K562 (cell line): ENCODE results near the gene CLEC4E. TPM values are rescaled to one million over a fixed set of nuclear protein-coding genes. Genes with fewer than 3 reads are reported as not detected.
A peak's percentile ranks its signal among the peaks of the same experiment; 100 is the strongest.

Source experiments
- ATAC-seq: fragments of 200-7000 bp; cut with Tn5 transposase; 3 replicates; pipeline ENCODE4 v1.9.1; 2020; ENCODE audit warnings: moderate library complexity
- BruUV-seq: library from RNA; stranded (reverse); fragments of 400-500 nt; replicated peaks from 2 replicates; lab custom pipeline; 2021; lab: Mats Ljungman, UMichigan
- CTCF ChIA-PET: fragments of 300-600 bp; formaldehyde crosslinking; extraction: SDS; loops from one replicate; lab custom pipeline; 2021; ENCODE audit warnings: low intra/inter-chr PET ratio; lab: Yijun Ruan, JAX
- POLR2A ChIA-PET: fragments of 300-600, 350-650 bp; sonication (Branson Sonifier 250); formaldehyde crosslinking; extraction: SDS; loops from one replicate; lab custom pipeline; 2021; ENCODE audit warnings: antibody characterized with exemption, inconsistent platforms; lab: Yijun Ruan, JAX
- DNase-seq, 4 experiments: peaks; one replicate each; pipeline versions ENCODE4 v3.0.0 to v3.0.0-alpha.2; 2011 to 2018; ENCODE audit warnings: low spot score in 3 of 4, mixed read lengths in 3 of 4; ENCODE audit errors: extremely low read depth in 1 of 4
- FAIRE-seq: peaks from 2 replicates; lab custom pipeline; 2011; peaks lifted over from hg19 to GRCh38; lab: Jason Lieb, UNC
- H2AFZ ChIP-seq: 2 replicates; pipeline ENCODE4 v1.6.0; 2011; ENCODE audit warnings: low read depth, low read length, control low read depth, inconsistent platforms
- H3K27ac ChIP-seq: fragments of 200-600 bp; 3 replicates; pipeline ENCODE4 v1.8.0; 2011; ENCODE audit warnings: low read depth, mild to moderate bottlenecking, control low read depth, inconsistent platforms, low read length, moderate library complexity, mixed read lengths; ENCODE audit errors: extremely low read depth
- H3K27me3 ChIP-seq, 2 experiments: fragments of 300-600 bp in 1 of 2; 2 replicates in 1 of 2; 3 replicates in 1 of 2; pipeline versions ENCODE4 v1.6.0 to v1.8.0; 2011; ENCODE audit warnings: inconsistent platforms in 2 of 2, low read length in 2 of 2, mild to moderate bottlenecking in 1 of 2, mixed read lengths in 1 of 2, moderate library complexity in 1 of 2; ENCODE audit not compliant: control insufficient read depth in 2 of 2, insufficient read depth in 2 of 2
- H3K36me3 ChIP-seq: fragments of 300-600 bp; 3 replicates; pipeline ENCODE4 v1.8.0; 2011; ENCODE audit warnings: mild to moderate bottlenecking, low read length, inconsistent platforms; ENCODE audit not compliant: control insufficient read depth, insufficient read depth
- H3K4me1 ChIP-seq, 2 experiments: fragments of 200-600 bp in 1 of 2; replicated peaks in 1 of 2; 2 replicates in 1 of 2; 3 replicates in 1 of 2; pipeline versions ENCODE4 v1.5.1 to v1.8.0; 2011; ENCODE audit warnings: inconsistent platforms in 2 of 2, low read length in 2 of 2, mild to moderate bottlenecking in 1 of 2, mixed read lengths in 1 of 2, moderate library complexity in 1 of 2; ENCODE audit not compliant: control insufficient read depth in 2 of 2, insufficient read depth in 2 of 2
- H3K4me2 ChIP-seq: 2 replicates; pipeline ENCODE4 v1.6.1; 2011; ENCODE audit warnings: low read length, control low read depth, inconsistent platforms, mixed read lengths; ENCODE audit not compliant: insufficient read depth
- H3K4me3 ChIP-seq: fragments of 200-600 bp; sonication (generic), shearing (Covaris generic); 2 replicates; pipeline ENCODE4 v1.5.1; 2016; ENCODE audit warnings: control low read depth, inconsistent platforms
- H3K79me2 ChIP-seq: fragments of 200-600 bp; 3 replicates; pipeline ENCODE4 v1.8.0; 2011; ENCODE audit warnings: low read length, inconsistent platforms; ENCODE audit not compliant: control insufficient read depth, insufficient read depth
- H3K9ac ChIP-seq, 2 experiments: 2 replicates each; pipeline versions ENCODE4 v1.6.0 to v1.6.1; 2011; ENCODE audit warnings: low read depth in 2 of 2, low read length in 2 of 2, control low read depth in 1 of 2, inconsistent platforms in 1 of 2, mild to moderate bottlenecking in 1 of 2, mixed read lengths in 1 of 2; ENCODE audit not compliant: insufficient read depth in 1 of 2
- H3K9me1 ChIP-seq: one replicate; pipeline ENCODE4 v1.6.0; 2011; ENCODE audit warnings: inconsistent platforms, mild to moderate bottlenecking, low read length, moderate library complexity; ENCODE audit not compliant: control insufficient read depth, insufficient read depth
- H3K9me3 ChIP-seq: replicated peaks from 2 replicates; pipeline ENCODE4 v1.5.1; 2011; ENCODE audit warnings: low read depth, low read length, inconsistent platforms; ENCODE audit not compliant: control insufficient read depth, insufficient read depth
- H4K20me1 ChIP-seq: replicated peaks from 2 replicates; pipeline ENCODE4 v1.6.1; 2011; ENCODE audit warnings: low read length, inconsistent platforms, mixed read lengths; ENCODE audit not compliant: control insufficient read depth, insufficient read depth
- DIDO1 ChIP-seq: fragments of 450-650 bp; IDR thresholded peaks from 2 replicates; pipeline ENCODE4 v1.6.1; 2016; ENCODE audit warnings: low read depth, missing biosample characterization, missing genetic modification characterization
- JUND ChIP-seq, 2 experiments: IDR thresholded peaks; 2 replicates in 1 of 2; 3 replicates in 1 of 2; pipeline ENCODE4 v1.6.1; 2011; ENCODE audit warnings: borderline replicate concordance in 2 of 2, low read depth in 2 of 2, low read length in 2 of 2, improper control_type of control experiment in 1 of 2, missing biosample characterization in 1 of 2, missing genetic modification characterization in 1 of 2, missing genetic modification reagents in 1 of 2
- SP2 ChIP-seq: IDR thresholded peaks from 2 replicates; pipeline ENCODE4 v1.6.1; 2011; ENCODE audit warnings: mild to moderate bottlenecking, low read depth, low read length, moderate library complexity; ENCODE audit not compliant: poor library complexity, severe bottlenecking; ENCODE audit errors: extremely low read depth
- WGBS: fragments of 100-300 bp; shearing (Covaris generic); methylation state at CpG from one replicate; pipeline ENCODE4 v1.1.6; 2016; ENCODE audit warnings: low coverage, mixed read lengths; ENCODE audit not compliant: insufficient coverage; ENCODE audit errors: missing lambda C conversion rate; 5-methylcytosine and 5-hydroxymethylcytosine counted together
- in situ Hi-C: fragments of 300-500 bp; cut with MboI; formaldehyde crosslinking; loops from 4 replicates; pipeline ENCODE4 v1.15.0; 2018; ENCODE audit warnings: inconsistent platforms, mixed read lengths
- intact Hi-C: fragments of 100-400 bp; cut with micrococcal nuclease; formaldehyde crosslinking; loops from 2 replicates; pipeline ENCODE4 v1.14.2; 2022
- polyA plus RNA-seq, 8 experiments: library from polyadenylated mRNA; depleted of rRNA in 4 of 8; stranded (reverse) in 5 of 8; unstranded in 3 of 8; fragments of >200 nt; fragmentation: Nextera tagmentation in 2 of 8; fragmentation: Illumina TruSeq in 1 of 8; extraction: Ambion mirVana in 2 of 8; extraction: Trizol in 1 of 8; gene quantifications; 2 replicates each; pipeline versions ENCODE4 v1.2.1 to v1.2.3, GENCODE V29; 2011 to 2014; ENCODE audit warnings: inconsistent platforms in 1 of 8, missing spikeins in 1 of 8
- total RNA-seq, 7 experiments: library from RNA; depleted of rRNA in 6 of 7; stranded (reverse); fragments of >200 nt in 6 of 7; fragmentation: Illumina TruSeq in 2 of 7; extraction: Trizol in 2 of 7; gene quantifications; 2 replicates each; pipeline versions ENCODE4 v1.2.1 to v1.2.3, GENCODE V29; 2011 to 2021; ENCODE audit warnings: low replicate concordance in 1 of 7
- TF ChIP-seq, protein P1 (sequence below), 3 experiments: IDR thresholded peaks in 2 of 3; conservative IDR thresholded peaks in 1 of 3; 2 replicates each; pipeline ENCODE4 v1.5.1; 2011 to 2012; ENCODE audit warnings: low read length in 3 of 3, mild to moderate bottlenecking in 3 of 3, control low read depth in 2 of 3, improper control_type of control experiment in 1 of 3, inconsistent platforms in 1 of 3, low read depth in 1 of 3, mixed read lengths in 1 of 3, moderate library complexity in 1 of 3; ENCODE audit not compliant: insufficient read depth in 2 of 3

CLEC4E gene
- total and polyA plus RNA-seq, 9 of the 15 experiments (the other 6 are each of a cell fraction or from before 2014, with no cell fraction given) = not detected

DNA sequence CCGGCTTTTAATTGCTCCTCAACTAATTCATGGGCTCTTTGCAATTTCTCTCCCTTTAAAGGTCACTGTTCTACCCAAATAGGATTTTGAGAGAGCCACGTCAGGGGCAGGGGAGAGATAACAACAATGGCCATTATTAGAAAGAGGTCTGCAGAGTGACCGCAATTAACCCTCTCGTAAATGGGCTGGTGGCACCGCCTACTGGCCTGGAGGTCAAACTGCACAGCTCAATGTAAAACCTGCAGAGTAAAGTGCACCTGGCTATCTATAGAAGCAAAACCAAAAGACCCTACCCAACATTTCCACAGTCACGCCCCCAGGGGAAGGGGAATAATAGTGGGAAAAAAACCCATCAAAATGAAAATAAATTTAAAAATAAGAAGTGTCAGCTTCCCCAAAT, 21.6 kb upstream of the CLEC4E start:
- no peaks in the 10 kb centered on the region; a peak in 1 of 5 replicates for H3K4me1 ChIP-seq
- H3K27me3 ChIP-seq = peaks cover 0 to 4% of the 10 kb centered on the region in 2 experiments; a peak in 1 of 5 replicates
- H3K9me3 ChIP-seq = no peaks in the 10 kb centered on the region
- no peaks in the 10 kb centered on the region for H3K36me3 ChIP-seq
- no peak for ATAC-seq
- H3K9me1 ChIP-seq = no peaks in the 10 kb centered on the region
- no peak overlapping the region for H3K9ac ChIP-seq
- TF ChIP-seq, protein P1, sequence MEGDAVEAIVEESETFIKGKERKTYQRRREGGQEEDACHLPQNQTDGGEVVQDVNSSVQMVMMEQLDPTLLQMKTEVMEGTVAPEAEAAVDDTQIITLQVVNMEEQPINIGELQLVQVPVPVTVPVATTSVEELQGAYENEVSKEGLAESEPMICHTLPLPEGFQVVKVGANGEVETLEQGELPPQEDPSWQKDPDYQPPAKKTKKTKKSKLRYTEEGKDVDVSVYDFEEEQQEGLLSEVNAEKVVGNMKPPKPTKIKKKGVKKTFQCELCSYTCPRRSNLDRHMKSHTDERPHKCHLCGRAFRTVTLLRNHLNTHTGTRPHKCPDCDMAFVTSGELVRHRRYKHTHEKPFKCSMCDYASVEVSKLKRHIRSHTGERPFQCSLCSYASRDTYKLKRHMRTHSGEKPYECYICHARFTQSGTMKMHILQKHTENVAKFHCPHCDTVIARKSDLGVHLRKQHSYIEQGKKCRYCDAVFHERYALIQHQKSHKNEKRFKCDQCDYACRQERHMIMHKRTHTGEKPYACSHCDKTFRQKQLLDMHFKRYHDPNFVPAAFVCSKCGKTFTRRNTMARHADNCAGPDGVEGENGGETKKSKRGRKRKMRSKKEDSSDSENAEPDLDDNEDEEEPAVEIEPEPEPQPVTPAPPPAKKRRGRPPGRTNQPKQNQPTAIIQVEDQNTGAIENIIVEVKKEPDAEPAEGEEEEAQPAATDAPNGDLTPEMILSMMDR (IDR thresholded peaks at IDR 0.05 in 2 of 3, conservative IDR thresholded peaks at IDR 0.05 in 1 of 3; ENCODE audit: insufficient read depth in 2 of 3, low read depth in 1 of 3, low read length in 3 of 3) = peak; percentile 23 to 34 (median 32); a peak in 3 of 6 replicates
- TF ChIP-seq DIDO1 (tag) (no peak), SP2 (peak; percentile 40), JUND (IDR thresholded peaks at IDR 0.05; ENCODE audit: borderline replicate concordance, low read depth, low read length) (no peak), JUND (tag; IDR thresholded peaks at IDR 0.05; ENCODE audit: borderline replicate concordance, low read depth, low read length) (no peak)
- in situ Hi-C loops (no loop called here), intact Hi-C loops (no loop called here)
- DNase-seq = peak in 3 of 4 experiments; percentile 6 to 14 (median 13)
- H3K4me3 ChIP-seq = no peak overlapping the region
- H3K4me2 ChIP-seq = no peak overlapping the region
- ChIA-PET CTCF (no interaction called here), POLR2A (no interaction called here)
- no peak overlapping the region for H3K27ac ChIP-seq
- no peaks in the 10 kb centered on the region for H3K79me2 ChIP-seq
- BruUV-seq = no TSS peak
- no peak for FAIRE-seq
- no peak overlapping the region for H2AFZ ChIP-seq
- 12% methylated on average over 6 of the region's 6 CpGs for WGBS
- no peaks in the 10 kb centered on the region for H4K20me1 ChIP-seq
